Body of pancreas (tissue), 4 donors: Measurements from ENCODE around the gene GIMD1. TPM values are rescaled to one million over a fixed set of nuclear protein-coding genes. Genes with fewer than 3 reads are reported as not detected.

Experiments
- ATAC-seq: fragments of 150-250 bp; one replicate; pipeline ENCODE4 v1.9.1; 2016
- DNase-seq, 4 donors: peaks; one replicate each; pipeline ENCODE4 v3.0.0-alpha.2; 2019
- H3K27ac ChIP-seq, 4 donors: fragments of 200-600 bp; sonication (generic); 1 replicate in 3 of 4; 2 replicates in 1 of 4; pipeline versions ENCODE4 v1.5.1 to v1.6.1; 2016 to 2019; ENCODE audit warnings: mild to moderate bottlenecking in 1 of 4, mixed read lengths in 1 of 4, moderate library complexity in 1 of 4
- H3K27me3 ChIP-seq, 2 donors: fragments of 200-600 bp; sonication (generic); one replicate each; pipeline ENCODE4 v1.6.0; 2016; ENCODE audit warnings: mild to moderate bottlenecking in 1 of 2
- H3K36me3 ChIP-seq, 2 donors: fragments of 200-600 bp; sonication (generic); replicated peaks in 1 of 2; 2 replicates each; pipeline ENCODE4 v1.5.1; 2016; ENCODE audit warnings: low read depth in 2 of 2; ENCODE audit not compliant: insufficient read depth in 1 of 2
- H3K4me1 ChIP-seq: fragments of 200-600 bp; sonication (generic); one replicate; pipeline ENCODE4 v1.6.0; 2016
- H3K4me3 ChIP-seq, 2 donors: fragments of 200-600 bp; sonication (generic); 1 replicate in 1 of 2; 2 replicates in 1 of 2; pipeline ENCODE4 v1.5.1; 2016 to 2019
- H3K9me3 ChIP-seq, 3 donors: fragments of 200-600 bp; sonication (generic); 1 replicate in 2 of 3; 2 replicates in 1 of 3; pipeline ENCODE4 v1.5.1; 2016
- CTCF ChIP-seq, 7 experiments: fragments of 450-650 bp in 4 of 7; fragments of 200-600 bp in 3 of 7; sonication (generic) in 3 of 7; IDR thresholded peaks; one replicate each; pipeline ENCODE4 v1.5.1; 2016 to 2019; ENCODE audit warnings: antibody characterized with exemption in 7 of 7
- POLR2A ChIP-seq, 3 donors: fragments of 450-650 bp; IDR thresholded peaks; one replicate each; pipeline ENCODE4 v1.6.1; 2016; ENCODE audit warnings: antibody characterized with exemption in 3 of 3, mild to moderate bottlenecking in 2 of 3
- whole genome bisulfite sequencing, 2 donors: methylation state at CpG; one replicate each; pipeline ENCODE4 v1.1.5; 2017; 5-methylcytosine and 5-hydroxymethylcytosine counted together
- intact Hi-C: fragments of 100-400 bp; cut with DNase I; formaldehyde crosslinking; loops from one replicate; pipeline ENCODE4 v1.15.1; 2023
- total RNA-seq, 2 donors: library from RNA; depleted of rRNA; stranded (reverse); fragments of >200 nt; gene quantifications; one replicate each; pipeline ENCODE4 v1.1.0, GENCODE V29; 2016

The GIMD1 gene
- total RNA-seq, 2 donors from 2014 or later = not detected

GRCh38 chr4:106340774-106341173, 27.8 kb downstream of the GIMD1 start:
- Histone ChIP-seq H3K9me3 (no peaks in the 10 kb centered on the region), H3K4me1 (no peaks in the 10 kb centered on the region), H3K27me3 (no peaks in the 10 kb centered on the region), H3K27ac (no peak overlapping the region), H3K4me3 (no peak overlapping the region), H3K36me3 (peaks cover 0 to 16% of the 10 kb centered on the region in 2 donors)
- intact Hi-C loops = no loop called here
- ATAC-seq (no peak), DNase-seq (no peak)
- no peak for TF ChIP-seq POLR2A (IDR thresholded peaks at IDR 0.05)
- no peak for TF ChIP-seq CTCF (IDR thresholded peaks at IDR 0.05)
- WGBS, 2 donors = 94 to 97% methylated on average over 1 of the region's 1 CpG

- H3K27me3 ChIP-seq = no peaks in the 10 kb centered on the region
- no peaks in the 10 kb centered on the region for H3K9me3 ChIP-seq
- ATAC-seq = no peak
- H3K36me3 ChIP-seq = peaks cover 4 to 16% of the 10 kb centered on the region in 2 donors
- WGBS, 2 donors = 87 to 97% methylated on average over 4 of the region's 4 CpGs
- no peak for DNase-seq
- no peaks in the 10 kb centered on the region for H3K4me1 ChIP-seq
- no peak overlapping the region for H3K4me3 ChIP-seq
- TF ChIP-seq POLR2A (IDR thresholded peaks at IDR 0.05) = no peak
- no peak for TF ChIP-seq CTCF (IDR thresholded peaks at IDR 0.05)
- intact Hi-C loops = no loop called here
- H3K27ac ChIP-seq = no peak overlapping the region
Measured at GRCh38 chr4:106339431-106339830, 29.1 kb downstream of the GIMD1 start.

- H3K36me3 ChIP-seq = peaks cover 4 to 16% of the 10 kb centered on the region in 2 donors
- no peaks in the 10 kb centered on the region for H3K4me1 ChIP-seq
- intact Hi-C loops = no loop called here
- no peaks in the 10 kb centered on the region for H3K27me3 ChIP-seq
- TF ChIP-seq POLR2A (IDR thresholded peaks at IDR 0.05) (no peak), CTCF (IDR thresholded peaks at IDR 0.05) (no peak)
- H3K9me3 ChIP-seq = no peaks in the 10 kb centered on the region
- H3K4me3 ChIP-seq = no peak overlapping the region
- H3K27ac ChIP-seq = no peak overlapping the region
- WGBS, 2 donors = 97 to 100% methylated on average over 1 to 3 of the region's 3 CpGs
- DNase-seq = no peak
- ATAC-seq = no peak
Measured at GRCh38 chr4:106338671-106339070, 29.9 kb downstream of the GIMD1 start.

- peaks cover 4 to 17% of the 10 kb centered on the region in 2 donors for H3K36me3 ChIP-seq
- intact Hi-C loops = no loop called here
- no peaks in the 10 kb centered on the region for H3K4me1 ChIP-seq
- no peaks in the 10 kb centered on the region for H3K9me3 ChIP-seq
- DNase-seq (no peak), ATAC-seq (no peak)
- H3K27me3 ChIP-seq = no peaks in the 10 kb centered on the region
- TF ChIP-seq CTCF (IDR thresholded peaks at IDR 0.05) = no peak
- no peak for TF ChIP-seq POLR2A (IDR thresholded peaks at IDR 0.05)
- H3K4me3 ChIP-seq = no peak overlapping the region
- no peak overlapping the region for H3K27ac ChIP-seq
Measured at GRCh38 chr4:106337916-106338315, 30.7 kb downstream of the GIMD1 start.

- Histone ChIP-seq H3K36me3 (peaks cover 4 to 25% of the 10 kb centered on the region in 2 donors), H3K27ac (no peak overlapping the region), H3K27me3 (no peaks in the 10 kb centered on the region), H3K9me3 (no peaks in the 10 kb centered on the region), H3K4me1 (no peaks in the 10 kb centered on the region), H3K4me3 (no peak overlapping the region)
- TF ChIP-seq POLR2A (IDR thresholded peaks at IDR 0.05) = no peak
- TF ChIP-seq CTCF (IDR thresholded peaks at IDR 0.05) = no peak
- ATAC-seq (no peak), DNase-seq (no peak)
- intact Hi-C loops = no loop called here
- 96% methylated on average over 3 of the region's 3 CpGs for WGBS, 2 donors
Measured at GRCh38 chr4:106336618-106337017, 32.0 kb downstream of the GIMD1 start.
